GM12878 (cell line): Measurements from ENCODE around the gene FARS2. TPM values are rescaled to one million over a fixed set of nuclear protein-coding genes. Genes with fewer than 3 reads are reported as not detected.

Experiments
- ASH2L ChIP-seq: fragments of 300-600, 200-600 bp; sonication (generic); IDR thresholded peaks from 2 replicates; pipeline ENCODE4 v1.6.1; 2017; ENCODE audit warnings: low read depth, mild to moderate bottlenecking, borderline replicate concordance
- BHLHE40 ChIP-seq, 2 experiments: fragments of 450-650 bp in 1 of 2; IDR thresholded peaks; 2 replicates each; pipeline ENCODE4 v1.6.1; 2011 to 2017; ENCODE audit warnings: low read depth in 2 of 2, borderline replicate concordance in 1 of 2, improper control_type of control experiment in 1 of 2, low read length in 1 of 2, mild to moderate bottlenecking in 1 of 2
- CBFB ChIP-seq: IDR thresholded peaks from 2 replicates; pipeline ENCODE4 v1.6.1; 2016; ENCODE audit warnings: antibody characterized with exemption, low read depth
- CEBPB ChIP-seq, 2 experiments: fragments of 150-350 bp in 1 of 2; IDR thresholded peaks; 2 replicates each; pipeline ENCODE4 v1.6.1; 2012 to 2014; ENCODE audit warnings: low read depth in 2 of 2, low read length in 2 of 2, borderline replicate concordance in 1 of 2, inconsistent platforms in 1 of 2
- EED ChIP-seq: sonication (generic); IDR thresholded peaks from 2 replicates; pipeline ENCODE4 v1.6.1; 2016; ENCODE audit warnings: antibody characterized with exemption, low read depth
- GATAD2B ChIP-seq: fragments of 450-650 bp; conservative IDR thresholded peaks from 2 replicates; pipeline ENCODE4 v1.6.1; 2017; ENCODE audit warnings: low read depth, mild to moderate bottlenecking, moderate library complexity
- HDAC6 ChIP-seq: fragments of 200-600 bp; sonication (generic); IDR thresholded peaks from one replicate; pipeline ENCODE4 v1.8.0; 2017; ENCODE audit warnings: antibody characterized with exemption; ENCODE audit not compliant: unreplicated experiment
- HSF1 ChIP-seq: fragments of 150-350 bp; IDR thresholded peaks from 2 replicates; pipeline ENCODE4 v1.6.1; 2014; ENCODE audit warnings: mild to moderate bottlenecking, low read depth, low read length
- IKZF1 ChIP-seq: fragments of 450-650 bp; conservative IDR thresholded peaks from 2 replicates; pipeline ENCODE4 v1.6.1; 2017; ENCODE audit warnings: antibody characterized with exemption, mild to moderate bottlenecking
- IRF4 ChIP-seq: IDR thresholded peaks from 2 replicates; pipeline ENCODE4 v1.6.1; 2011; ENCODE audit warnings: low read depth, low read length
- KDM1A ChIP-seq: fragments of 200-600 bp; sonication (generic); IDR thresholded peaks from 2 replicates; pipeline ENCODE4 v1.6.1; 2016; ENCODE audit warnings: borderline replicate concordance
- KLF5 ChIP-seq: fragments of 450-650 bp; IDR thresholded peaks from 2 replicates; pipeline ENCODE4 v1.6.1; 2014; ENCODE audit warnings: mild to moderate bottlenecking; ENCODE audit not compliant: partially characterized antibody
- NFYB ChIP-seq: IDR thresholded peaks from 2 replicates; pipeline ENCODE4 v1.6.1; 2011; ENCODE audit warnings: low read depth, mild to moderate bottlenecking, low read length, improper control_type of control experiment, moderate library complexity; ENCODE audit not compliant: insufficient read depth
- RB1 ChIP-seq: fragments of 450-650 bp; formaldehyde crosslinking; IDR thresholded peaks from 2 replicates; pipeline ENCODE4 v1.6.1; 2017; ENCODE audit warnings: mild to moderate bottlenecking, borderline replicate concordance
- RUNX3 ChIP-seq: IDR thresholded peaks from 2 replicates; pipeline ENCODE4 v1.6.1; 2012; ENCODE audit warnings: low read length, inconsistent platforms
- SIN3A ChIP-seq: IDR thresholded peaks from 2 replicates; pipeline ENCODE4 v1.6.1; 2012; ENCODE audit warnings: low read depth, low read length, improper control_type of control experiment
- SIX5 ChIP-seq: IDR thresholded peaks from 2 replicates; pipeline ENCODE4 v1.6.1; 2011; ENCODE audit warnings: mild to moderate bottlenecking, low read depth, low read length, moderate library complexity; ENCODE audit not compliant: severe bottlenecking
- SREBF1 ChIP-seq: IDR thresholded peaks from 2 replicates; pipeline ENCODE4 v1.6.1; 2012; ENCODE audit warnings: mild to moderate bottlenecking, low read length
- TCF3 ChIP-seq: IDR thresholded peaks from 2 replicates; pipeline ENCODE4 v1.6.1; 2012; ENCODE audit warnings: low read depth, mild to moderate bottlenecking, low read length, borderline replicate concordance; ENCODE audit not compliant: insufficient read depth
- ZBED1 ChIP-seq: IDR thresholded peaks from 2 replicates; pipeline ENCODE4 v1.6.1; 2016; ENCODE audit warnings: borderline replicate concordance
- ZNF217 ChIP-seq: fragments of 450-650 bp; IDR thresholded peaks from 2 replicates; pipeline ENCODE4 v1.6.1; 2017; ENCODE audit warnings: antibody characterized with exemption, mild to moderate bottlenecking
- polyA plus RNA-seq, 11 experiments: library from polyadenylated mRNA; depleted of rRNA in 4 of 11; unstranded in 6 of 11; stranded (reverse) in 5 of 11; fragments of >200 nt; fragmentation: Nextera tagmentation in 4 of 11; fragmentation: Illumina TruSeq in 1 of 11; extraction: Ambion mirVana in 4 of 11; extraction: Trizol in 1 of 11; gene quantifications; 1 replicate in 1 of 11; 2 replicates in 10 of 11; pipeline versions ENCODE4 v1.2.1 to v1.2.3, GENCODE V29; 2011 to 2016; ENCODE audit warnings: inconsistent platforms in 2 of 11, missing spikeins in 2 of 11, low read depth in 1 of 11
- total RNA-seq, 4 experiments: library from RNA; depleted of rRNA in 3 of 4; stranded (reverse); fragments of >200 nt in 3 of 4; fragmentation: Illumina TruSeq in 1 of 4; extraction: Trizol in 1 of 4; gene quantifications; 2 replicates each; pipeline versions ENCODE4 v1.2.1 to v1.2.3, GENCODE V29; 2013 to 2021
- TF ChIP-seq, protein P1 (sequence below): IDR thresholded peaks from 2 replicates; pipeline ENCODE4 v1.6.1; 2011; ENCODE audit warnings: borderline replicate concordance, low read depth, mild to moderate bottlenecking, moderate library complexity, low read length; ENCODE audit not compliant: insufficient read depth, poor library complexity, severe bottlenecking
- TF ChIP-seq, protein P2 (sequence below): fragments of 450-650 bp; formaldehyde crosslinking; IDR thresholded peaks from 2 replicates; pipeline ENCODE4 v1.4.0; 2020; ENCODE audit warnings: mild to moderate bottlenecking, moderate library complexity
- TF ChIP-seq, protein P3 (sequence below): IDR thresholded peaks from 2 replicates; pipeline ENCODE4 v1.6.1; 2012; ENCODE audit warnings: low read depth, low read length, improper control_type of control experiment

Gene FARS2
- total and polyA plus RNA-seq, 10 of the 15 experiments (the other 5 are each of a cell fraction or from before 2014, with no cell fraction given): 16.8 to 46.7 (median 25.6) TPM

DNA sequence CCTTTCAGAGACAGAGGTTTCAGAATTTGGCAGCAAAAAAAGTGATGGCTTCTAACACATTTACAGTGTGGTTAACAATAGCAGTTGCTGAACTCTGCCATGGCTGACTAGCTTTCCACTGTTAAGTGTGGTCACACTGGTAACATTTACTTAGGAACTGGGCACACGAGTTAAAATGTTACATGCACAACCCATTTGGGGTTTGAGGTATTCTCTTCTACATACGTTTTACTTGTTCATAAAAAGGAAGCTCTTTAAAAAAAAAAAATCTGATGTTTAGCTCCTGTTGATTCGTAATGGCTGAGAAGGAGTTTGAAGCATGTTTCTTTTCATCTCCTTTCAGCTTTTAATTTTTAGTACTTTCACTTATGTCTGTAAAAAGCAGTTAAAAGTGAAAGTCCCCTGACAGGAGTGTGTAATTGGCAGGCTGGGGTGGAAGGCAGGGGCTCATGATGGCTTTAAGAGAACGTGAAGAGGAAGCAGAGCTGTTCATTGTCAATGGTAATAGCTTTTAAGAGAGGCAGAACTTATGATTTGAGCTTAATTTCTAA is 245.9 kb downstream of the FARS2 start (continued):
- TF ChIP-seq, protein P1, sequence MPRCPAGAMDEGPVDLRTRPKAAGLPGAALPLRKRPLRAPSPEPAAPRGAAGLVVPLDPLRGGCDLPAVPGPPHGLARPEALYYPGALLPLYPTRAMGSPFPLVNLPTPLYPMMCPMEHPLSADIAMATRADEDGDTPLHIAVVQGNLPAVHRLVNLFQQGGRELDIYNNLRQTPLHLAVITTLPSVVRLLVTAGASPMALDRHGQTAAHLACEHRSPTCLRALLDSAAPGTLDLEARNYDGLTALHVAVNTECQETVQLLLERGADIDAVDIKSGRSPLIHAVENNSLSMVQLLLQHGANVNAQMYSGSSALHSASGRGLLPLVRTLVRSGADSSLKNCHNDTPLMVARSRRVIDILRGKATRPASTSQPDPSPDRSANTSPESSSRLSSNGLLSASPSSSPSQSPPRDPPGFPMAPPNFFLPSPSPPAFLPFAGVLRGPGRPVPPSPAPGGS: no peak
- TF ChIP-seq IRF4: no peak
- peak; percentile 64; the same call in 1 of the 2 replicates for TF ChIP-seq GATAD2B
- no peak for TF ChIP-seq KDM1A
- TF ChIP-seq RUNX3: peak; percentile 91
- TF ChIP-seq ZBED1: no peak
- TF ChIP-seq NFYB: no peak
- no peak for TF ChIP-seq CEBPB (IDR thresholded peaks at IDR 0.05; ENCODE audit: borderline replicate concordance in 1 of 2, low read depth in 2 of 2, low read length in 2 of 2)
- TF ChIP-seq EED: no peak
- TF ChIP-seq HSF1: no peak
- TF ChIP-seq, protein P2, sequence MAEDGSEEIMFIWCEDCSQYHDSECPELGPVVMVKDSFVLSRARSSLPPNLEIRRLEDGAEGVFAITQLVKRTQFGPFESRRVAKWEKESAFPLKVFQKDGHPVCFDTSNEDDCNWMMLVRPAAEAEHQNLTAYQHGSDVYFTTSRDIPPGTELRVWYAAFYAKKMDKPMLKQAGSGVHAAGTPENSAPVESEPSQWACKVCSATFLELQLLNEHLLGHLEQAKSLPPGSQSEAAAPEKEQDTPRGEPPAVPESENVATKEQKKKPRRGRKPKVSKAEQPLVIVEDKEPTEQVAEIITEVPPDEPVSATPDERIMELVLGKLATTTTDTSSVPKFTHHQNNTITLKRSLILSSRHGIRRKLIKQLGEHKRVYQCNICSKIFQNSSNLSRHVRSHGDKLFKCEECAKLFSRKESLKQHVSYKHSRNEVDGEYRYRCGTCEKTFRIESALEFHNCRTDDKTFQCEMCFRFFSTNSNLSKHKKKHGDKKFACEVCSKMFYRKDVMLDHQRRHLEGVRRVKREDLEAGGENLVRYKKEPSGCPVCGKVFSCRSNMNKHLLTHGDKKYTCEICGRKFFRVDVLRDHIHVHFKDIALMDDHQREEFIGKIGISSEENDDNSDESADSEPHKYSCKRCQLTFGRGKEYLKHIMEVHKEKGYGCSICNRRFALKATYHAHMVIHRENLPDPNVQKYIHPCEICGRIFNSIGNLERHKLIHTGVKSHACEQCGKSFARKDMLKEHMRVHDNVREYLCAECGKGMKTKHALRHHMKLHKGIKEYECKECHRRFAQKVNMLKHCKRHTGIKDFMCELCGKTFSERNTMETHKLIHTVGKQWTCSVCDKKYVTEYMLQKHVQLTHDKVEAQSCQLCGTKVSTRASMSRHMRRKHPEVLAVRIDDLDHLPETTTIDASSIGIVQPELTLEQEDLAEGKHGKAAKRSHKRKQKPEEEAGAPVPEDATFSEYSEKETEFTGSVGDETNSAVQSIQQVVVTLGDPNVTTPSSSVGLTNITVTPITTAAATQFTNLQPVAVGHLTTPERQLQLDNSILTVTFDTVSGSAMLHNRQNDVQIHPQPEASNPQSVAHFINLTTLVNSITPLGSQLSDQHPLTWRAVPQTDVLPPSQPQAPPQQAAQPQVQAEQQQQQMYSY: no peak
- no peak for TF ChIP-seq HDAC6
- TF ChIP-seq IKZF1: peak; percentile 70
- no peak for TF ChIP-seq SIX5
- no peak for TF ChIP-seq RB1
- no peak for TF ChIP-seq SIN3A
- no peak for TF ChIP-seq TCF3
- TF ChIP-seq, protein P3, sequence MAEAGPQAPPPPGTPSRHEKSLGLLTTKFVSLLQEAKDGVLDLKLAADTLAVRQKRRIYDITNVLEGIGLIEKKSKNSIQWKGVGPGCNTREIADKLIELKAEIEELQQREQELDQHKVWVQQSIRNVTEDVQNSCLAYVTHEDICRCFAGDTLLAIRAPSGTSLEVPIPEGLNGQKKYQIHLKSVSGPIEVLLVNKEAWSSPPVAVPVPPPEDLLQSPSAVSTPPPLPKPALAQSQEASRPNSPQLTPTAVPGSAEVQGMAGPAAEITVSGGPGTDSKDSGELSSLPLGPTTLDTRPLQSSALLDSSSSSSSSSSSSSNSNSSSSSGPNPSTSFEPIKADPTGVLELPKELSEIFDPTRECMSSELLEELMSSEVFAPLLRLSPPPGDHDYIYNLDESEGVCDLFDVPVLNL: no peak
- TF ChIP-seq SREBF1: peak; percentile 12; the same call in 1 of the 2 replicates
- TF ChIP-seq CBFB: peak; percentile 47; the same call in 1 of the 2 replicates
- TF ChIP-seq BHLHE40 (IDR thresholded peaks at IDR 0.05; ENCODE audit: borderline replicate concordance in 1 of 2, low read depth in 2 of 2, low read length in 1 of 2): peak; percentile 89 to 93
- TF ChIP-seq ZNF217: peak; percentile 98
- no peak for TF ChIP-seq KLF5
- TF ChIP-seq ASH2L: no peak
